HT1080 (cell line): ENCODE results near the gene OAT. TPM values are rescaled to one million over a fixed set of nuclear protein-coding genes. Genes with fewer than 3 reads are reported as not detected.
A peak's percentile ranks its signal among the peaks of the same experiment; 100 is the strongest.

ENCODE experiments used
- DNase-seq: peaks from one replicate; pipeline ENCODE4 v3.0.0-alpha.2; 2015; ENCODE audit warnings: low read depth
- total RNA-seq: library from RNA; depleted of rRNA; stranded (reverse); fragments of >200 nt; shearing (Covaris generic); gene quantifications from 2 replicates; pipeline ENCODE4 v1.2.3, GENCODE V29; 2014; rRNA removed

OAT gene
- total RNA-seq, 1 experiment from 2014 or later: 105 TPM

- peak; percentile 22 for DNase-seq
Measured at GRCh38 chr10:124354411-124355382, 64.0 kb downstream of the OAT start.

- no peak for DNase-seq
Measured at GRCh38 chr10:124353896-124354295, 64.8 kb downstream of the OAT start.

GRCh38 chr10:124353091-124353815, 65.5 kb downstream of the OAT start:
- no peak for DNase-seq

- no peak for DNase-seq
Measured at GRCh38 chr10:124351481-124352220, 67.1 kb downstream of the OAT start.

GRCh38 chr10:124350806-124351205, 67.9 kb downstream of the OAT start:
- no peak for DNase-seq

GRCh38 chr10:124349996-124350280, 68.8 kb downstream of the OAT start:
- DNase-seq: no peak

- no peak for DNase-seq
Measured at GRCh38 chr10:124349231-124349995, 69.3 kb downstream of the OAT start.

- no peak for DNase-seq
Measured at GRCh38 chr10:124348801-124349200, 69.9 kb downstream of the OAT start.

GRCh38 chr10:124347956-124348355, 70.8 kb downstream of the OAT start:
- DNase-seq: no peak

Other genes with a start within 250 kb of the OAT start
- gene NKX1-2, start 31.1 kb upstream of the OAT start, total RNA-seq: 0.05 TPM in 1 of 2 replicates, not detected in the other
- gene LHPP, start 42.9 kb upstream of the OAT start, total RNA-seq: 2.1 and 3.2 TPM in 2 replicates